ENCODE data around the gene TAS2R20.
"Not testable (repeated sequence)": the region's sequence is repeated elsewhere in the genome, so short reads cannot be mapped to it uniquely, and the experiment has no call there.

TAS2R20 gene, protein sequence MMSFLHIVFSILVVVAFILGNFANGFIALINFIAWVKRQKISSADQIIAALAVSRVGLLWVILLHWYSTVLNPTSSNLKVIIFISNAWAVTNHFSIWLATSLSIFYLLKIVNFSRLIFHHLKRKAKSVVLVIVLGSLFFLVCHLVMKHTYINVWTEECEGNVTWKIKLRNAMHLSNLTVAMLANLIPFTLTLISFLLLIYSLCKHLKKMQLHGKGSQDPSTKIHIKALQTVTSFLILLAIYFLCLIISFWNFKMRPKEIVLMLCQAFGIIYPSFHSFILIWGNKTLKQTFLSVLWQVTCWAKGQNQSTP

DNA sequence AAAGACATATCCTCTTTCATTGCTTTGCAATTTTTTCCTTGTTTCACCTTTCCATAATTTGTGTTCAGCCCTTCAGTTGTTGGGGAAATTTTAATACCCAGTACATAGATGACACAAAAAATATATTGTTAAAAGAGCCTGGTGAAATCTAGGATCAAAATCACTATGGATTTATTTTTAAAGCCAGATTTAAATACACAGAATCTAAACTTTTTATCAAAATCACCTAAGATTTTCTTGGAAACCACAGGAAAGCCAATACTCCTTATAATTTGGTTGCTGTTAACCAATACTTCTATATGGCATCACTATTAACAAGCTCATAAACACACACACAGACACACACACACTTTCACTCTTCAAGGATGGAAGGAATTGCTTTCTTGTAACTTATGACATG is at the start of gene TAS2R20:
TAS2R20 (minus strand) TSS at position 101 of the 400 bp plus-strand sequence. CDS start 429 bp downstream, outside the sequence.
- DNase-seq, result no peak

DNA sequence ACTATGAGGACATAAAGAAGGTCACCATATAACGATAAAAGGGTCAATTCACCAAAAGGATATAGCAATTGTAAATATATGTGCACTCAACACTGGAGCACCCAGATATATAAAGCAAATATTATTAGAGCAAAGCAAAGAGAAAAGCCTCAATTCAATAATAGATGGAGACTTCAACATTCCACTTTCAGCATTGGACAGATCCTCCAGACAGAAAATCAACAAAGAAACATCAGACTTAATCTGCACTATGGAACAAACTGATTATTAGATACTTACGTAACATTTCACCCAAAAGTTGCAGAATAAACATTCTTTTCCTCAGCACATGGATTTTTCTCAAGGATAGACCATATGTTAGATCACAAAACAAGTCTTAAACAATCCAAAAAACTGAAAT is 43.3 kb upstream of the TAS2R20 start:
- DNase-seq, result not testable (repeated sequence)

DNA sequence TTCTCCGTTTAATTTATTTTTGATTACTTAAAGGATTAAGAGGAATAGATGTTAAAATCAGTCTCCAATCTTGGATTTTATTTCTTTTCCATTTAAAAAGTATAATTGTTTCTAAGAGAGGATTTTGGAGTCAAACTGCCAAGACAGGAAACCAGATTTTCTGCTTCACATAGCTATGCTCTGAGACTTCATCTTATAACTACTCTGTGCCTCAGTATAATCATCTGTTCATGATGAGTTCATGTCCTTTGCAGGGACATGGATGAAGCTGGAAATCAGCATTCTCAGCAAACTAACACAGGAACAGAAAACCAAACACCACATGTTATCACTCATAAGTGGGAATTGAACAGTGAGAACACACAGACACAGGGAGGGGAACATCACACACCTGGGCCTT is 42.1 kb upstream of the TAS2R20 start:
- DNase-seq, result no peak

DNA sequence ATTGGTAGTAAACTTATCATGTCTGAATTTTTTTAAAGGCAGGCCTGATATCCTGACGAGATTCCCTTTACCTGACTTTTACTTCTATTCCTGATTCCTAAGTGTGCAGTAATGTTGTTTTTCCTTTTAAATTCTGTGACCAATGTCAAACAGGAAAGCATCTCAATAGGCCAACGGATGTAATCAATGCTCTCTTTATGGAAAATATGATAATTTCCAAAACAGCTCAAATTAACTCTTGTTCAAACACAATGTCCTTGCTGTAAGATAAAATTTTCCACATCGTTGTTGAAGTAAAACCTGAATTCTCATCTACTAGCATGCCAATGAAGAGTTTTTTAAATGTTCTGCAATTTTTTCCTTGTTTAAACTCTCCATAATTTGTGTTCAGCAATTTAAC is 41.1 kb upstream of the TAS2R20 start:
- DNase-seq, result no peak

DNA sequence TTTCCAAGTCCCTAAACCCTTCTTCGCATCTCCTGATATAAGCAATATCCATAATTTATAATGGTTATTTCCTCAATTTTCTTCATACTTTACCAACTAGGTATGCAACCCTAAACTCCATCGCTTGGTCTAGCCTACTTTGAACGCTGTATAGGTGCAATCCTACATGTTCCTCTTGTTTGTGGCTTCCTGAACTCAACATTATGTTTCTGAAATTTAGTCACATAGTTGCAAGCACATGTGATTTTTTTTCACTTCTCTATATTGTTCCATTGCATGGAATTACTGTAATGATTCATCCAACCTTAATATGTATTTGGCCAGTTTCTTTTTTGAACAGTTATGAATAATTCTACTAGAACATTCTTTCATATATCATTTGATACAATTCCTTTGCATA is 35.9 kb upstream of the TAS2R20 start:
- DNase-seq, result not testable (repeated sequence)

DNA sequence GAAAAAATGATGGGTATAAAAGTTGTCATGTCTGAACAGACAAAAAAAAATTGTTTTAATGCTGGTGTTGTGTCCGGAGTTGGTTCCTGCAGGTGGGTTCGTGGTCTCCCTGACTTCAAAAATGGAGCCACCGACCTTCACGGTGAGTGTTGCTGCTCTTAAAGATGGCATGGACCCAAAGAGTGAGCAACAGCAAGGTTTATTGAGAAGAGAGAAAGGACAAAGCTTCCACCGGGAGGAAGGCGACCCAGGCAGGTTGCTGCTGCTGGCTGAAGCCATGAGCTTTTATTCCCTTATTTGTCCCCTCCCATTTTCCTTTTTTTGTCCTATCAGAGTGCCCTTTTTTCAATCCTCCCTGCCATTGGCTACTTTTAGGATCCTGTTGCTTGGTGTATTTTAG is 33.2 kb upstream of the TAS2R20 start, which contains the start of gene TAS2R31:
TAS2R31 (minus strand) TSS at position 101 of the 400 bp plus-strand sequence; CDS start at position 29, 72 bp downstream.
- DNase-seq, result no peak

DNA sequence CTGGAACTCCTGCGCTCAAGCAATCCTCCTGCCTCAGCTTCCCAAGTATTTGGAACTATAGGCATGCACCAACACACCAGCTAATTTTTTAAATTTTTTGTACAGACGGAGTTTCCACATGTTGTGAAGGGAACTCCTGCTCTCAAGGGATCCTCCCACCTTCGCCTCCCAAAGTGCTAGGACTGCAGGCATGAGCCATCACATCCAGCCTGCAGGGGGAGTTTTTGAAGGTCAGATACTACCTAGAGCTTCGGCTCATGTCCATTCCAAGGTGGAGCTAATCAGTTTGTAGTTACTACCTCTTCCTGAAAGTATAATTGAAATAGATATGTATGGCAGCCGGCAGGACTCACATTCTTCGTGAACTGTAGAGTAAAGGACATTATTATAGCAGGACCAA is 28.0 kb upstream of the TAS2R20 start:
- no peak for DNase-seq

DNA sequence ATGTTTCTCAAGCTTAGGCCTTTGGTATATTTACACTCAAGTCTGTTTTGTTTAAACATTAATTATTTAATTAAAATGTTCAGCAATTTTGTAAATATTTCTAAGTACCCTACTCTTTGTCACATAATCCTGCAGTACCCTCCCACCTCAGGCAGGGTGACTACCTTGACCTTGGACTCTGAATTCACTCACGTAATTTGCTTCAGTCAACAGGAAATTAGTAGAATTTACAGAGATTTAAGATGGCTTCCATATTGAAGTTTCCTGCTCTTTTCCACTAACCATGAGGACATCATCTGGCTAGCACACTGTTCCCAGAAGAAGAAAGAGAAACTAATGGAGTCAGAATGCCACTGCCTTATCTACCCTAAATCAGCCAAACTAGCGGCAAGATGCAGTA is 25.3 kb upstream of the TAS2R20 start:
- DNase-seq, result no peak

DNA sequence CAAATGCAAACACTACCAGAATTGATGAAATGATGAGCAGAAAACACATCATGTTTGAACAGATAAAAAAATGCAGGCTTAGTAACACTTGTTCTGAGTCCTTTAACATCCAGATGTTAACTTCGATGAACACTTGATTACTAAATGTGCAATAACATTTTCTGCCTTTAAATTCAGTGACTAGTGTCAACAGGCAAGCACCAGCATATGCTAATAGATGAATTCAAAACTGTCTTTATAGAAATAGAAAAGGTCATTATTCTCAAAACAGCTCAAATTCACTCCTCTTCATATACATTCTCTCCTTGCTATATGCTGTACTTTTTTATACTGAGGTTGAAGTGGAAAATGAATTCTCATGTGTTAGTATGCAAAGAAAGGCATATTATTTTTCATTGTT is 24.4 kb upstream of the TAS2R20 start, which contains the start of gene TAS2R19:
TAS2R19 (minus strand) TSS at position 101 of the 400 bp plus-strand sequence; CDS start at position 52, 49 bp downstream.
- DNase-seq, result no peak

DNA sequence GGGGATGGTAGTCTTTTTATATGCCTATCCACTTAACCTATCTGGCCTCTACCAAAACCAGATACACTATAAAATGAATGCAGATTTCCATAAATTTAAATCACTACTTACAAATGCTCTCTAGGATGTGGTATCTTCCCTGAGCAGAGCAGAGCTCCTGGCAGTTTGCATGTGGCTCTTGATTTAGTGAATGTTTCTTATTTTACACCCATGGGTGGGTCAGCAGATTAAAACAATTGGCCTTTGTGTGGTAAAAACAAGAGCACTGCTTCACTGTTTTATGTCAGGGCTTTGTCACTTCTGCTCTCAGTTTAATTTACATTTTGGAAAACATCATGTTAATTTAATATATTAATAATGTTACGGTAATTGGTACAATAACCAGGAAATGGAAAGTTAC is 18.8 kb upstream of the TAS2R20 start:
- no peak for DNase-seq

DNA sequence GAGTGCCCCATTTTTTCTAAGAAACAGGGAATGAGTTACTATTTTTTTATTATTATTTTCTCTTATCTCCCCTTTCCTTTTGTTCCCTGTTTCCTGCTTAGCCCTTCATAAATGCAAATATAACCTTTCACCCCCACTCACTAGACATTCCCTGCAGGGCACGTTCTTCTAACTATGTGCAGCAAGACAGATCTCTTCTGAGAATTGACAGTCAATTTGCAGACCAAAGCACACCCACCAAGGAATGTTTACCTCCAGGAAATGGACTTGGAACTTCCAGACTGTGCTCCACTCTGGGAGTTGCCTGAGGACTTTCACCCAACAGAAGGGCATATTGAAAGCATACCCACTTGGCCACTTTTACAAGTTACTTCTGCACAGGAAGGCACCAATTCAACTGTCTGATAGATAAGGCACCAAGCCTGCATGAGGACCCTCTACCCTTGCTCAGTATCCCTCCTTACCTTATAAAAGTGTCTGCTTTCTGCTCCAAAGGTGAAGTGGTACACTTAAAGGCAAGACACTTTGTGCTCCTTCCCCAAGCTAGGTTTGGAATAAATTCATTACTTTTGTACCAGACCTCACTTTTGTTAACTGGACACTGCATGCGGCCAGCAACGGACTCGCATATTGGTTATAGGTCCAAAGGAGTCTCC is 17.8 kb upstream of the TAS2R20 start:
- no peak for DNase-seq

DNA sequence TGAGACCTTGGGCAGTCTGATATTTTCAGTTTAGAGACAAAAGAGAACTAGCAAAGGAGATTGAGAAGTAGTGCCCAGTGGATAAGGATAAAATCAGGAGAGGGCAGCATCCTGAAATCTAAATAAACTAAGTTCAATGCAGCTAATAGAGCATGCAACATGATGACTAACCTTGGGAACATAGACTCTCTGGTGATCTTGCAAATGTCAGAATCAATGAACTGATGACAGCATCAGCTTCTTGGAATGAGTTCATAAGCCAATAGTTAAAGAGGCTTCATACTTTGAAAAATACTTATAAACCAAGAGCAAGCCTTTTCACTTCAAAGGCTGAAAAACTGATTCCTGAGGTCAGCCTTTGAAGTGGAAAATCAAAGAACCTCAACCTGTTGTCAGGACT is 16.1 kb upstream of the TAS2R20 start:
- DNase-seq, result no peak

DNA sequence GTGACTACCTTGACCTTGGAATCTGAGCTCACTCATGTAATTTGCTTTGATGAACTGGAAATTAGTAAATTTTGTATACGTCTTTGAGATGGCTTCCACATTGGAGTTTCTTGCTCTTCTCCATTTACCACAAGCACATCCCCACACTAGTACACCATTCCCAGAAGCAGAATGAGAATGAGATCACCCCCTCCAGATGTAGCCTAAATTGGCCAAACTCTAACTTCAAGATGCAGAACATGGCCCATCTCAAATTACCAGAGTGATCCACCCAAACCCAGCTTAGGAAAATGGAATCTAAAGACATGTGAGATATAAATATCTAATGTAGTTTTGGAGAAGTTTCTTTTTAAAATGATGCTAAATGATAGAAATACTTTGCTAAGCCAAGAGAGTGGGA is 9.5 kb upstream of the TAS2R20 start:
- no peak for DNase-seq

DNA sequence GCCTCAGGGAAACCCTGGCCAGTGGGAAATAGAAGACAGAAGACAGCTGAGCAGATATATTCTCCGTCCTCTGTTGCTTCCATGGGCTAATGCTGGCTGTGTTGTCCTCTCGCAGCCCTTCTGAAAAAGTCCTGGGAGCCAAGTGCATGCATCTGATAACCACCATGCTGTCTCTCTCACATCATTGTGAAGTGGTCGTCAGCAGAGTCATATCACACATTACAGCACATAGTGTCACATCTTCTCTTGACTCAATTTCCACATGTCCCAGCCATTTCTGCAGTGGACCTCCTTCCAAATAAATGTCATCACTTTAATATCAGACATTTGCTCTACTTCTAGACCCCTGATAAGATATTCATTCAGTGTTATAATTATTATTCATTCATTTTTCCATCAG is 3.8 kb downstream of the TAS2R20 start:
- no peak for DNase-seq

DNA sequence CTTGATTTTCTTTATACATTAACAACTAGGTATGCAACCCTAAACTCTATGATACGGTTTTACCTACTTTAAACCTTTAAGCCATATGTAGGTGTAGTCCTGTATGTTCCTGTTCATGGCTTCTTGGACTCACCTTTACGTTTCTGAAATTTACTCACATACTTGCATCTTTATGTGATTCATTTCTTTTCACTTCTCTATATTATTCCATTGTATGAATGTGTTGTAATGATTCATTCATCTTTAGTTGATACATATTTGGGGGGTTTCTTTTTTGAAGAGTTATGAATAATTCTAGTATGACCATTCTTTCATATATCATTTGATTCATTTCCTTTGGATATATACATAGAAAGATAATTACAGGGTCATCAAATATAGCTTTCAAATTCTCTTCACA is 9.0 kb downstream of the TAS2R20 start:
- DNase-seq, result no peak

DNA sequence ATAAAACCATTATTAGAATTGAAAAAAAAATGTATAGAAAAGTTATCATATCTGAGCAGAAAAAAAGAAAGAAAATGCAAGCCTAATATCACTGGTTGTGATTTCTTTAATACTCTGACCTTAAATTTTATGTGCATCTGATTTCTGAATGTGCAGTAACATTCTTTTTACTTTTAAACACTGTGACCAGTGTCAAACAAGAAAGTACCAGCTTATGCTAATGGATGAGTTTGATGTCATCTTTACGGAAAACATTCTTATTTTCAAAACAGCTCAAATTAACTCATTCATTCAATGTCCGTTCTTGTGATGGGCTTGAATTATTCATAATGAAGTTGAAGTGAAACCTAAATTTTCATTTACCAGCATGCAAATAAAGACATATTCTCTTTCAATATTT is 11.3 kb downstream of the TAS2R20 start, which contains the start of gene TAS2R50:
TAS2R50 (minus strand) TSS at position 101 of the 400 bp plus-strand sequence; CDS start at position 49, 52 bp downstream.
- no peak for DNase-seq

DNA sequence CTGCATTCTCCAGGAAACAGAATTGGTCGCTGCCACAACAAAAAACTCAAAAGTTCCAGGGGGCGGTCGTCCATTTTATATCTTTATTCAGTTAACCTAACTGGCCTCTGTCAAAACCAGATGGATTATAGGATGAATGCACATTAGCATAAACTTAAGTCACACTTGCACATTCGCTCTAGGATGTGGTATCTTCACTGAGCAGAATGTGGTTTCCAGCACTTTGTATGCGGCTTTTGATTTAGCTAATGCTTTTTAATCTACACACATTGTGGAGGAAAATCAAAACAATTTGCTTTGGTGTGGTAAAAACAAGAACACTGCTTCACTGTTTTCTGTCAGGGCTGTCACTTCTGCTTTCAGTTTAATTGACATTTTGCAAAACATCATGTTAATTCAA is 15.9 kb downstream of the TAS2R20 start:
- DNase-seq, result no peak

DNA sequence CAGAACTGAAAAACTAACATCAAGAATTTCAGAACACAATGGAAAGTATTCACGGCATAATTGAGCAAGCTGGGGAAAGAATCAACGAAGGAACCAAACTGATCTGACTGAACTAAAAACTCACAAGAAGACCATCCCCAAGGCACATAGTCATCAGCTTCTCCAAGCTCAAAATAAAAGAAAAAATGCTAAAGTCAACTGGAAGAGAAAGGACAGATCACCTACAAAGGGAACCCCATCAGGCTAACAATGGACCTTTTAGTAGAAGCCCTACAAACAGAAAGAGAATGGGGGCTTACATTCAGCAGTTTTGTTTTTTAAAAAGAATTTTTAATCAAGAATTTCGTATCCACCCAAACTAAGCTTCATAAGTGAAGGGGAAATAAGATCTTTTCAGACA is 23.1 kb downstream of the TAS2R20 start:
- DNase-seq, result no peak

DNA sequence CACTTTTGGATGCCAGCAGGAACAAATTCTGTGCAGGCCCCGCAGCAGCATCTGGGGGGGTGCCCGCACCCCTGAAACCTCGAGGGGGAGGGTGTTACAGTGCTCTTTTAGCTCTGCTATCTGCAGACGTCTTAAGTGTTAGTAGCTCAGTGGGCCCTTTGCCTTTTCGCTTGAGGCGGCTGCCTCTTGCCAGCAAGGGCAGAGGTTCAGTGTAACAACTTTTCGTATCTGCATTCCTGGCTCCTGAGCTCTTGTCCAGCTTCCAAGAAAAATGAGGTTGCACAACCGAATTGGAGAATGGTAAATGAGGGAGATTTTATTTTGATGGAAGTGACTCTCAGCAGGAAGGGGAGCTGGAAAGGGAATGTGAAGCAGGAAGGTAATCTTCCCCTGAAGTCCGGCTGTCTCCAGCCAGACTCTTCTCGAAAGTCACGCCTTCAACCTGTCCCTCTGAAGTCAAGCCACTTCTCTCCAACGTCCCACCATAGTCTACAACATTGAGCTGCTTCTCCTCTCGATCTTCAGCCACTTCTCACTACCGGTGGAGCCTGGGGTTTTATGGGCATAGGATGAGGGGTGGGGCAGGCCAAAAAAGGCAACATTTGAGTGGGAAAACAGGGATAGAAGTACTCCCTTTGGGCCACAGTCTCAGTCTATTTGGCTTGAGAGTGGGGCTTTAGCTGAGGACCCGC is 29.2 kb downstream of the TAS2R20 start:
- DNase-seq, result no peak

DNA sequence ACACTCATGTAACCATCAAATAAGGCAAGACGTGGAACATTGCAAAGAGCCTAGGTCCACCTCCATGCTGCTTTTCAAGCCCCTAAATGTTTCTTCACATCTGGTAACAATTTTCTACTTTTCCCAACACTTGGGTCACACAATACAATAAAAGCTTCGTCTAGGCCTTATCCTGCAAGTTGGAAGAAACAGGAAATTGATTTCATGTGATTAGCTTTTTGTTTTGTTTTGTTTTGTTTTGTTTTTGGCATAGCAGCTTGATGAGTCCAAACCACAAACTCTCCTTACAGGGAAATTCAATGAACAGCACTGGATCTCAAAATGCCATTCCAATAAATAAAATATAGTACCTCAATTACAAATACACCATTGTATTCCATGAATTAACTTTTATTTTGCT is 30.7 kb downstream of the TAS2R20 start:
- no peak for DNase-seq

DNA sequence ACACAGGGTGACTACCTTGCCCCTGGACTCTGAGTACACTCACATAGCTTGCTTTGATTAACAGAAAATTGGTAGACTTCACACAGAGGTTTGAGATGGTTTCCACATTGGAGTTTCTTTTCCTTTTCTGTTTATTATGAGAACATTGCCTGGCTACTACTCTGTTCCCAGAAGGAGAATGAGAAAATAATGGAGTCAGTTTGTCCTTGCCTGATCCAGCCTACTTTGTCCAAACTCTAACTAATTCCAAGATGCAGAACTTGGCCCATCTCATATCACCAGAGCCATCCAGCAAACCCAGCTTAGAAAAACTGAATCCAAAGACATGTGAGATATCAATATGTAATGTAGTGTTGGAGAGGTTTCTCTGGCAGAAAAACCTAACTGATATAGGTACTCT is 31.8 kb downstream of the TAS2R20 start:
- DNase-seq, result no peak

DNA sequence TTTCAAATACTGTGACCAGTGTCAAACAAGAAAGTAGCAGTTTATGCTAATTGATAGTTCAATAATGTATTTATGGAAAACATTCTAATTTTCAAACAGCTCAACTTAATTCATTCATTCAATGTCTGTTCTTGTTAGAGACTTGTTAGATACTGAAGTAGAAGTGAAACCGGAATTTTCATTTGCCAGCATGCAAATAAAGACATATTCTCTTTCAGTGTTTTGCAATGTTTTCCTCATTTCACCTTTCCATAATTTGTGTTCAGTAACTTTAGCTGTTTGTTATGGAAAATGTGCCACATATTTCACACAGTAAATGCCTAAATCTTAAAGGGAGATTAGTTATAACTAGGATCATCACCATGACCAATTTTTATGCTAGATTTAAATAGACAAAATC is 32.6 kb downstream of the TAS2R20 start:
- DNase-seq, result no peak

DNA sequence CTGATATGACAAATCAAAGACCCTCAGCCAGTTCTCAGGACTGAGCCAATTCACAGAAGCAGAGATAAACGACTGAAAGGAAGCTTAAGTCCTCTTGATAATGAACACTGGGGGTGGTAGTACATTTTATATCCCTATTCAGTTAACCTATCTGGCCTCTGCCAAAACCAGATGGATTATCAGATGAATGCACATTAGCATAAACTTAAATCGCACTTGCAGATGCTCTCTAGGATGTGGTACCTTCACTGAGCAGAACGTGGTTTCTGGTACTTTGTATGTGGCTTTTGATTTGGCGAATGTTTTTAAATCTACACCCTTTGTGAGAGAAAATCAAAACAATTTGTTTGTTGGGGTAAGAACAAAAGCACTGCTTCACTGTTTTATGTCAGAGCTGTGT is 37.9 kb downstream of the TAS2R20 start:
- DNase-seq, result no peak

DNA sequence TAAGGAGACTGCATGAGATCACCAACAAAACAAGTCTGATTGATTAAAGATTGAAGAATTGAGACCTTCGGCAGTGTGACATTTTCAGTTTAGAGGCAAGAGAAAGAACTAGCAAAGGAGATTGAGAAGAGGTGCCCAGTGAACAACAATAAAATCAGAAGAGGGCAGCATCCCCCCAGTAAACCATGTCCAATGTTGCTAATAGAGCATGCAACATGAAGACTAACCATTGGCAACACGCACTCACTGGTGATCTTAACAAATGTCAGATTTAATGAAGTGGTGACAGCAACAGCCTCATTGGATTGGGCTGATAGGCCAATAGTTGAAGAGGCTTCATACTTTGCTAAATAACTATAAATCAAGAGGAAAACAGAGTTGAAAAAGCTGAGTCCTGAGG is 38.3 kb downstream of the TAS2R20 start:
- DNase-seq, result no peak

Data from activated naive CD4-positive, alpha-beta T cell treated with Interleukin-2 at 50 U/mL for 16 hours (primary cell).